DND-41 (cell line): ENCODE measurements around the gene MYBBP1A.

Experiments
- ATAC-seq: fragments of 200-7000 bp; cut with Tn5 transposase; 3 replicates; pipeline ENCODE4 v1.9.1; 2021; ENCODE audit warnings: low read depth; ENCODE audit not compliant: insufficient read depth
- DNase-seq: peaks from one replicate; pipeline ENCODE4 v3.0.0-alpha.2; 2020
- H2AFZ ChIP-seq: 2 replicates; pipeline ENCODE4 v1.6.0; 2012; ENCODE audit warnings: low read depth, low read length
- H3K27ac ChIP-seq: 2 replicates; pipeline ENCODE4 v1.5.1; 2012; ENCODE audit warnings: low read length, inconsistent platforms
- H3K27me3 ChIP-seq: fragments of 200-600 bp; sonication (generic); 2 replicates; pipeline ENCODE4 v1.6.0; 2012; ENCODE audit warnings: low read length, mild to moderate bottlenecking, inconsistent platforms; ENCODE audit not compliant: insufficient read depth, poor library complexity
- H3K36me3 ChIP-seq: 2 replicates; pipeline ENCODE4 v1.5.1; 2012; ENCODE audit warnings: low read length, inconsistent platforms; ENCODE audit not compliant: insufficient read depth
- H3K4me1 ChIP-seq: 2 replicates; pipeline ENCODE4 v1.5.1; 2012; ENCODE audit warnings: mild to moderate bottlenecking, low read length; ENCODE audit not compliant: insufficient read depth
- H3K4me2 ChIP-seq: 2 replicates; pipeline ENCODE4 v1.6.0; 2012; ENCODE audit warnings: mild to moderate bottlenecking, moderate library complexity, low read length, inconsistent platforms; ENCODE audit not compliant: insufficient read depth
- H3K4me3 ChIP-seq, 2 experiments: fragments of 200-600 bp in 1 of 2; shearing (Covaris generic) in 1 of 2; 2 replicates each; pipeline ENCODE4 v1.5.1; 2012 to 2016; ENCODE audit warnings: inconsistent platforms in 2 of 2, low read length in 2 of 2, mild to moderate bottlenecking in 2 of 2, low read depth in 1 of 2, moderate library complexity in 1 of 2
- H3K79me2 ChIP-seq: 2 replicates; pipeline ENCODE4 v1.6.0; 2012; ENCODE audit warnings: low read length, inconsistent platforms; ENCODE audit not compliant: insufficient read depth
- H3K9ac ChIP-seq: 2 replicates; pipeline ENCODE4 v1.6.0; 2012; ENCODE audit warnings: low read depth, mild to moderate bottlenecking, inconsistent platforms, low read length, moderate library complexity
- H3K9me3 ChIP-seq: 2 replicates; pipeline ENCODE4 v1.5.1; 2012; ENCODE audit warnings: low read length, moderate library complexity, mild to moderate bottlenecking, inconsistent platforms; ENCODE audit not compliant: insufficient read depth, severe bottlenecking
- H4K20me1 ChIP-seq: 2 replicates; pipeline ENCODE4 v1.6.0; 2012; ENCODE audit warnings: low read length; ENCODE audit not compliant: insufficient read depth
- EZH2 ChIP-seq: IDR thresholded peaks from 3 replicates; pipeline ENCODE4 v1.6.1; 2012; ENCODE audit warnings: borderline replicate concordance, low read depth, mild to moderate bottlenecking, moderate library complexity, low read length, inconsistent platforms; ENCODE audit not compliant: severe bottlenecking
- TF ChIP-seq, protein P1 (sequence below): IDR thresholded peaks from 2 replicates; pipeline ENCODE4 v1.5.1; 2012; ENCODE audit warnings: borderline replicate concordance, low read length, moderate library complexity, mild to moderate bottlenecking; ENCODE audit not compliant: poor library complexity, severe bottlenecking; ENCODE audit errors: extremely low read depth

Gene MYBBP1A

DNA sequence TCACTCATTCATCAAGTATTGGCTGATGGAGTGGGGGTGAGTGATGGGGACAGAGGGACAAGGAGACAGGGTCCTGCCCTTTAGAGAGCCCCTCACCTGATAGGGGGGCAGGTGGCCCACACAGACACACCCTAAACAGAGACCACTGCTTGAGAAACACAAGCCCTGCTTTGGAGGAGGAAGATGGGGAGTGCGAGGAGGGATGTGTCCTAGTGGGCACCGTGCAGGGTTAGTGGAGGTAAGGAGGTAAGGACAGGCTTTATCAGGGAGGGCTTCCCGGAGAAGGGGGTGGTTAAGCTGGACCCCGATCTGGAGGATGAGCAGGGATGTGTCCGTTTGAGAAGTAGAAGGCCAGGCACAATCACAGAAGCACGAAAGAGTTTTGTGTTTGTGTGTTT lies 21.0 kb upstream of the MYBBP1A start:
- Histone ChIP-seq H3K4me2 (no peak overlapping the region), H2AFZ (no peak overlapping the region), H3K4me3 (no peak overlapping the region), H3K79me2 (no peaks in the 10 kb centered on the region), H3K4me1 (no peaks in the 10 kb centered on the region), H3K27ac (no peak overlapping the region), H3K36me3 (no peaks in the 10 kb centered on the region), H4K20me1 (no peaks in the 10 kb centered on the region), H3K9me3 (no peaks in the 10 kb centered on the region), H3K27me3 (no peaks in the 10 kb centered on the region), H3K9ac (no peak overlapping the region)
- DNase-seq (no peak), ATAC-seq (no peak)
- TF ChIP-seq, protein P1, sequence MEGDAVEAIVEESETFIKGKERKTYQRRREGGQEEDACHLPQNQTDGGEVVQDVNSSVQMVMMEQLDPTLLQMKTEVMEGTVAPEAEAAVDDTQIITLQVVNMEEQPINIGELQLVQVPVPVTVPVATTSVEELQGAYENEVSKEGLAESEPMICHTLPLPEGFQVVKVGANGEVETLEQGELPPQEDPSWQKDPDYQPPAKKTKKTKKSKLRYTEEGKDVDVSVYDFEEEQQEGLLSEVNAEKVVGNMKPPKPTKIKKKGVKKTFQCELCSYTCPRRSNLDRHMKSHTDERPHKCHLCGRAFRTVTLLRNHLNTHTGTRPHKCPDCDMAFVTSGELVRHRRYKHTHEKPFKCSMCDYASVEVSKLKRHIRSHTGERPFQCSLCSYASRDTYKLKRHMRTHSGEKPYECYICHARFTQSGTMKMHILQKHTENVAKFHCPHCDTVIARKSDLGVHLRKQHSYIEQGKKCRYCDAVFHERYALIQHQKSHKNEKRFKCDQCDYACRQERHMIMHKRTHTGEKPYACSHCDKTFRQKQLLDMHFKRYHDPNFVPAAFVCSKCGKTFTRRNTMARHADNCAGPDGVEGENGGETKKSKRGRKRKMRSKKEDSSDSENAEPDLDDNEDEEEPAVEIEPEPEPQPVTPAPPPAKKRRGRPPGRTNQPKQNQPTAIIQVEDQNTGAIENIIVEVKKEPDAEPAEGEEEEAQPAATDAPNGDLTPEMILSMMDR, result no peak
- no peak for TF ChIP-seq EZH2

DNA sequence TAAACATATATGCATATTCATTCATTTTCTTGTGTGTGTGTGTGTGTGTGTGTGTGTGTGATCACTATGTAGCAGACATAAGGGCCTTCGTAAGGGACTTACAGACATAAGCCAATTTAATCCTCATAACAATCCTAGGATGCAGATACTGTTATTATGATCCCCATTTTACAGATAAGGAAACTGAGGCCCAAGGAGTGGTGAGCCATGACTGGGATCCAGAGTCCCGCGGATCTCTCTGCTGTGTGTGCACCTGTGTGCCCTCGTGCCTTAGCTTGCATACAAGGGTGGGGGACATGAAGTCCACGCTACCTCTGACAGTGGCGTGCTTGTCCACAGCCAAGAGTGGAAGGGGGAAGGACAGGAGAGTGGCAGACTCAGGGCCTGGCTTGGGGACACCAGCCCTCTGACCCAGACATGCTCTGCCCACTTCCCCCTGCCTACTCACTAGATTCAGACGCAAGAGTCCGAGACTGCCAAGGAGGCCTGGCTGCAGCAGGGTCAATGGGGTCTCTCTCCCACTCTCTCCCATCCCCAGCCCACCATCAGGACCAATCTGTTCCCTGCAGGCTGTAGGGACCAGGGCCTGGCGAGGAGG lies 19.4 kb upstream of the MYBBP1A start:
- ATAC-seq, result no peak

DNA sequence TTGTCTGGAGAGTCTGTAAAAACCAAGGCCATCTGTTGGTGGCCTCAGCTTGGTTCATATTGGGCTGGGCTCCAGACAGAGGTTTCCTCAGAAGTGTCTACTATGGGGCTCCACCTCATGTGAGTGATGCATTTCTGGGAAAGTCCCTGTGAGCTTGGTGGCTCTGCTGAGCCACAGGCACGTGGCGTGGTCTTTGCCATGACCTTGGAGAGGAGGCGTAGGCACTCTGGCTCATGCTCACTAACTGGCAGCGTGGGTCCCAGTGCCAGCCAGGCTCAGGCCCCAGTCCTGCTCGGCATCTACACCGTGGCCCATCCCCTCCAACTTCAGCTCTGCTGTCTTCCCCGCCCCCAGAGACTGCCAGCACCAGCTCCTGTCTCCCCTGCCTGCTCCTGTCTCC lies 18.5 kb upstream of the MYBBP1A start:
- Histone ChIP-seq H2AFZ (no peak overlapping the region), H3K4me1 (no peaks in the 10 kb centered on the region), H3K9me3 (no peaks in the 10 kb centered on the region), H3K27ac (no peak overlapping the region), H3K27me3 (no peaks in the 10 kb centered on the region), H3K4me3 (no peak overlapping the region), H4K20me1 (no peaks in the 10 kb centered on the region), H3K79me2 (no peaks in the 10 kb centered on the region), H3K9ac (no peak overlapping the region), H3K4me2 (no peak overlapping the region), H3K36me3 (no peaks in the 10 kb centered on the region)
- no peak for TF ChIP-seq EZH2
- TF ChIP-seq, protein P1, result no peak
- DNase-seq (no peak), ATAC-seq (no peak; the same call in 2 of the 3 replicates)

More for the DNA sequence above, 19.4 kb upstream of the MYBBP1A start:
- no peaks in the 10 kb centered on the region for H3K36me3 ChIP-seq
- H2AFZ ChIP-seq, result no peak overlapping the region
- no peak for DNase-seq
- H3K4me3 ChIP-seq, result no peak overlapping the region
- TF ChIP-seq, protein P1, result no peak
- TF ChIP-seq EZH2, result no peak
- no peaks in the 10 kb centered on the region for H3K4me1 ChIP-seq
- H4K20me1 ChIP-seq, result no peaks in the 10 kb centered on the region
- no peaks in the 10 kb centered on the region for H3K9me3 ChIP-seq
- no peak overlapping the region for H3K9ac ChIP-seq
- no peak overlapping the region for H3K4me2 ChIP-seq
- no peaks in the 10 kb centered on the region for H3K79me2 ChIP-seq
- no peaks in the 10 kb centered on the region for H3K27me3 ChIP-seq
- no peak overlapping the region for H3K27ac ChIP-seq
